ENCODE data around the gene SCN9A.

Gene SCN9A

GRCh38 chr2:166257859-166258258 is 117.9 kb downstream of the SCN9A start:
- H3K79me1 ChIP-seq (ENCODE audit: low read length): no peaks in the 10 kb centered on the region
- no peak overlapping the region for H3K9ac ChIP-seq (ENCODE audit: low read length)
- H3K4me1 ChIP-seq (ENCODE audit: control insufficient read depth in 1 of 2, insufficient read depth in 2 of 2, low read length in 2 of 2): no peaks in the 10 kb centered on the region
- H2AFZ ChIP-seq (ENCODE audit: insufficient read depth, low read length, poor library complexity): no peak overlapping the region
- H3K18ac ChIP-seq (ENCODE audit: low read length): no peak overlapping the region
- H3K23ac ChIP-seq (ENCODE audit: low read length): no peak overlapping the region
- no peak overlapping the region for H3K4me3 ChIP-seq (ENCODE audit: low read depth, low read length)
- H4K91ac ChIP-seq (ENCODE audit: low read depth, low read length): no peak overlapping the region
- DNase-seq: no peak
- no peak overlapping the region for H2BK12ac ChIP-seq (ENCODE audit: low read length)
- no peak overlapping the region for H2AK5ac ChIP-seq (ENCODE audit: low read length)
- no peak overlapping the region for H4K8ac ChIP-seq (ENCODE audit: low read depth, low read length)
- no peak overlapping the region for H3K4me2 ChIP-seq (ENCODE audit: low read length)
- H3K27me3 ChIP-seq (ENCODE audit: insufficient read depth, low read length): no peaks in the 10 kb centered on the region
- no peak overlapping the region for H3K27ac ChIP-seq (ENCODE audit: low read depth, low read length)
- H4K12ac ChIP-seq (ENCODE audit: low read depth, low read length): no peak overlapping the region
- H3K36me3 ChIP-seq (ENCODE audit: control insufficient read depth in 1 of 2, insufficient read depth in 2 of 2, low read length in 2 of 2): no peaks in the 10 kb centered on the region
- H2BK120ac ChIP-seq (ENCODE audit: insufficient read depth, low read length, poor library complexity): no peak overlapping the region
- no peak overlapping the region for H3K14ac ChIP-seq (ENCODE audit: low read length)
- H3K9me3 ChIP-seq (ENCODE audit: insufficient read depth, low read depth, low read length): no peaks in the 10 kb centered on the region
- no peaks in the 10 kb centered on the region for H3K79me2 ChIP-seq (ENCODE audit: control insufficient read depth, insufficient read depth, low read length, poor library complexity)
- H2BK5ac ChIP-seq (ENCODE audit: low read depth, low read length, poor library complexity): no peak overlapping the region
- no peak overlapping the region for H3K4ac ChIP-seq (ENCODE audit: low read depth, low read length)

GRCh38 chr2:166256896-166257295 is 118.8 kb downstream of the SCN9A start:
- H3K79me2 ChIP-seq (ENCODE audit: control insufficient read depth, insufficient read depth, low read length, poor library complexity): no peaks in the 10 kb centered on the region
- no CpG with 5 or more reads among the region's 1 CpG for WGBS (ENCODE audit: extremely low coverage, insufficient coverage, insufficient read length)

GRCh38 chr2:166249318-166249717 is 126.4 kb downstream of the SCN9A start:
- Histone ChIP-seq H4K12ac (ENCODE audit: low read depth, low read length) (no peak overlapping the region), H2AFZ (ENCODE audit: insufficient read depth, low read length, poor library complexity) (no peak overlapping the region), H4K91ac (ENCODE audit: low read depth, low read length) (no peak overlapping the region), H4K8ac (ENCODE audit: low read depth, low read length) (no peak overlapping the region), H3K27ac (ENCODE audit: low read depth, low read length) (no peak overlapping the region), H3K79me2 (ENCODE audit: control insufficient read depth, insufficient read depth, low read length, poor library complexity) (no peaks in the 10 kb centered on the region), H3K27me3 (ENCODE audit: insufficient read depth, low read length) (no peaks in the 10 kb centered on the region), H2BK12ac (ENCODE audit: low read length) (no peak overlapping the region), H3K4me3 (ENCODE audit: low read depth, low read length) (no peak overlapping the region), H3K18ac (ENCODE audit: low read length) (no peak overlapping the region), H3K9me3 (ENCODE audit: insufficient read depth, low read depth, low read length) (no peaks in the 10 kb centered on the region), H3K4me1 (ENCODE audit: control insufficient read depth in 1 of 2, insufficient read depth in 2 of 2, low read length in 2 of 2) (no peaks in the 10 kb centered on the region), H2BK120ac (ENCODE audit: insufficient read depth, low read length, poor library complexity) (no peak overlapping the region), H3K23ac (ENCODE audit: low read length) (no peak overlapping the region), H3K36me3 (ENCODE audit: control insufficient read depth in 1 of 2, insufficient read depth in 2 of 2, low read length in 2 of 2) (no peaks in the 10 kb centered on the region), H3K4ac (ENCODE audit: low read depth, low read length) (no peak overlapping the region), H3K14ac (ENCODE audit: low read length) (no peak overlapping the region), H3K79me1 (ENCODE audit: low read length) (no peaks in the 10 kb centered on the region), H2BK5ac (ENCODE audit: low read depth, low read length, poor library complexity) (no peak overlapping the region), H2AK5ac (ENCODE audit: low read length) (no peak overlapping the region), H3K9ac (ENCODE audit: low read length) (no peak overlapping the region), H3K4me2 (ENCODE audit: low read length) (no peak overlapping the region)
- no peak for DNase-seq
- WGBS (ENCODE audit: extremely low coverage, insufficient coverage, insufficient read length): no CpG with 5 or more reads among the region's 1 CpG

More at GRCh38 chr2:166256896-166257295, 118.8 kb downstream of the SCN9A start:
- Histone ChIP-seq H3K9ac (ENCODE audit: low read length) (no peak overlapping the region), H4K91ac (ENCODE audit: low read depth, low read length) (no peak overlapping the region), H3K23ac (ENCODE audit: low read length) (no peak overlapping the region), H4K8ac (ENCODE audit: low read depth, low read length) (no peak overlapping the region), H3K9me3 (ENCODE audit: insufficient read depth, low read depth, low read length) (no peaks in the 10 kb centered on the region), H2BK5ac (ENCODE audit: low read depth, low read length, poor library complexity) (no peak overlapping the region), H3K14ac (ENCODE audit: low read length) (no peak overlapping the region), H2BK12ac (ENCODE audit: low read length) (no peak overlapping the region), H2BK120ac (ENCODE audit: insufficient read depth, low read length, poor library complexity) (no peak overlapping the region), H2AFZ (ENCODE audit: insufficient read depth, low read length, poor library complexity) (no peak overlapping the region), H3K4me1 (ENCODE audit: control insufficient read depth in 1 of 2, insufficient read depth in 2 of 2, low read length in 2 of 2) (no peaks in the 10 kb centered on the region), H3K79me1 (ENCODE audit: low read length) (no peaks in the 10 kb centered on the region), H3K4ac (ENCODE audit: low read depth, low read length) (no peak overlapping the region), H3K4me2 (ENCODE audit: low read length) (no peak overlapping the region), H3K27ac (ENCODE audit: low read depth, low read length) (no peak overlapping the region), H3K36me3 (ENCODE audit: control insufficient read depth in 1 of 2, insufficient read depth in 2 of 2, low read length in 2 of 2) (no peaks in the 10 kb centered on the region), H4K12ac (ENCODE audit: low read depth, low read length) (no peak overlapping the region), H3K18ac (ENCODE audit: low read length) (no peak overlapping the region), H3K27me3 (ENCODE audit: insufficient read depth, low read length) (no peaks in the 10 kb centered on the region), H3K4me3 (ENCODE audit: low read depth, low read length) (no peak overlapping the region), H2AK5ac (ENCODE audit: low read length) (no peak overlapping the region)
- DNase-seq: no peak

GRCh38 chr2:166246901-166247300 is 128.8 kb downstream of the SCN9A start:
- no peak overlapping the region for H3K4me3 ChIP-seq (ENCODE audit: low read depth, low read length)
- H3K14ac ChIP-seq (ENCODE audit: low read length): no peak overlapping the region
- H4K91ac ChIP-seq (ENCODE audit: low read depth, low read length): no peak overlapping the region
- H2BK120ac ChIP-seq (ENCODE audit: insufficient read depth, low read length, poor library complexity): no peak overlapping the region
- H4K12ac ChIP-seq (ENCODE audit: low read depth, low read length): no peak overlapping the region
- no peaks in the 10 kb centered on the region for H3K9me3 ChIP-seq (ENCODE audit: insufficient read depth, low read depth, low read length)
- no peak overlapping the region for H2BK5ac ChIP-seq (ENCODE audit: low read depth, low read length, poor library complexity)
- H4K8ac ChIP-seq (ENCODE audit: low read depth, low read length): no peak overlapping the region
- no peak overlapping the region for H2BK12ac ChIP-seq (ENCODE audit: low read length)
- H2AK5ac ChIP-seq (ENCODE audit: low read length): no peak overlapping the region
- no peak for DNase-seq
- H3K4ac ChIP-seq (ENCODE audit: low read depth, low read length): no peak overlapping the region
- no peak overlapping the region for H2AFZ ChIP-seq (ENCODE audit: insufficient read depth, low read length, poor library complexity)
- H3K18ac ChIP-seq (ENCODE audit: low read length): no peak overlapping the region
- no peak overlapping the region for H3K23ac ChIP-seq (ENCODE audit: low read length)
- no peaks in the 10 kb centered on the region for H3K4me1 ChIP-seq (ENCODE audit: control insufficient read depth in 1 of 2, insufficient read depth in 2 of 2, low read length in 2 of 2)
- H3K79me2 ChIP-seq (ENCODE audit: control insufficient read depth, insufficient read depth, low read length, poor library complexity): no peaks in the 10 kb centered on the region
- H3K79me1 ChIP-seq (ENCODE audit: low read length): no peaks in the 10 kb centered on the region
- no peaks in the 10 kb centered on the region for H3K36me3 ChIP-seq (ENCODE audit: control insufficient read depth in 1 of 2, insufficient read depth in 2 of 2, low read length in 2 of 2)
- no peak overlapping the region for H3K4me2 ChIP-seq (ENCODE audit: low read length)
- H3K9ac ChIP-seq (ENCODE audit: low read length): no peak overlapping the region
- no CpG with 5 or more reads among the region's 1 CpG for WGBS (ENCODE audit: extremely low coverage, insufficient coverage, insufficient read length)
- no peak overlapping the region for H3K27ac ChIP-seq (ENCODE audit: low read depth, low read length)
- no peaks in the 10 kb centered on the region for H3K27me3 ChIP-seq (ENCODE audit: insufficient read depth, low read length)

GRCh38 chr2:166242309-166242708 is 133.4 kb downstream of the SCN9A start:
- Histone ChIP-seq H2AFZ (ENCODE audit: insufficient read depth, low read length, poor library complexity) (no peak overlapping the region), H3K27ac (ENCODE audit: low read depth, low read length) (no peak overlapping the region), H2BK5ac (ENCODE audit: low read depth, low read length, poor library complexity) (no peak overlapping the region), H2AK5ac (ENCODE audit: low read length) (no peak overlapping the region), H3K27me3 (ENCODE audit: insufficient read depth, low read length) (no peaks in the 10 kb centered on the region), H3K4me1 (ENCODE audit: control insufficient read depth in 1 of 2, insufficient read depth in 2 of 2, low read length in 2 of 2) (no peaks in the 10 kb centered on the region), H3K79me1 (ENCODE audit: low read length) (no peaks in the 10 kb centered on the region), H2BK120ac (ENCODE audit: insufficient read depth, low read length, poor library complexity) (no peak overlapping the region), H3K23ac (ENCODE audit: low read length) (no peak overlapping the region), H3K4ac (ENCODE audit: low read depth, low read length) (no peak overlapping the region), H3K4me3 (ENCODE audit: low read depth, low read length) (no peak overlapping the region), H3K79me2 (ENCODE audit: control insufficient read depth, insufficient read depth, low read length, poor library complexity) (no peaks in the 10 kb centered on the region), H3K14ac (ENCODE audit: low read length) (no peak overlapping the region), H3K4me2 (ENCODE audit: low read length) (no peak overlapping the region), H3K9ac (ENCODE audit: low read length) (no peak overlapping the region), H3K36me3 (ENCODE audit: control insufficient read depth in 1 of 2, insufficient read depth in 2 of 2, low read length in 2 of 2) (no peaks in the 10 kb centered on the region), H3K9me3 (ENCODE audit: insufficient read depth, low read depth, low read length) (no peaks in the 10 kb centered on the region), H2BK12ac (ENCODE audit: low read length) (no peak overlapping the region), H4K12ac (ENCODE audit: low read depth, low read length) (no peak overlapping the region), H3K18ac (ENCODE audit: low read length) (no peak overlapping the region), H4K8ac (ENCODE audit: low read depth, low read length) (no peak overlapping the region), H4K91ac (ENCODE audit: low read depth, low read length) (no peak overlapping the region)
- DNase-seq: no peak
